GM06990 (cell line): ENCODE data around the gene HHIPL1.

Experiments used
- DNase-seq: peaks from one replicate; pipeline ENCODE4 v3.0.0-alpha.2; 2011; ENCODE audit not compliant: insufficient read length; ENCODE audit errors: extremely low read depth
- H3K27me3 ChIP-seq: replicated peaks from 2 replicates; pipeline ENCODE4 v1.6.0; 2011; ENCODE audit warnings: low read length; ENCODE audit not compliant: control insufficient read depth, insufficient read depth
- H3K36me3 ChIP-seq: 2 replicates; pipeline ENCODE4 v1.5.1; 2011; ENCODE audit warnings: low read length; ENCODE audit not compliant: control insufficient read depth, insufficient read depth
- H3K4me3 ChIP-seq: replicated peaks from 2 replicates; pipeline ENCODE4 v1.5.1; 2011; ENCODE audit warnings: low read depth, mild to moderate bottlenecking, control low read depth, low read length
- TF ChIP-seq, protein P1 (sequence below): IDR thresholded peaks from 2 replicates; pipeline ENCODE4 v1.5.1; 2011; ENCODE audit warnings: low read length, control low read depth, mild to moderate bottlenecking, inconsistent platforms; ENCODE audit not compliant: insufficient read depth, poor library complexity, severe bottlenecking

The HHIPL1 gene

GRCh38 chr14:99699861-99700260, 54.9 kb downstream of the HHIPL1 start:
- H3K36me3 ChIP-seq, result no peaks in the 10 kb centered on the region
- H3K4me3 ChIP-seq, result no peak overlapping the region
- TF ChIP-seq, protein P1, sequence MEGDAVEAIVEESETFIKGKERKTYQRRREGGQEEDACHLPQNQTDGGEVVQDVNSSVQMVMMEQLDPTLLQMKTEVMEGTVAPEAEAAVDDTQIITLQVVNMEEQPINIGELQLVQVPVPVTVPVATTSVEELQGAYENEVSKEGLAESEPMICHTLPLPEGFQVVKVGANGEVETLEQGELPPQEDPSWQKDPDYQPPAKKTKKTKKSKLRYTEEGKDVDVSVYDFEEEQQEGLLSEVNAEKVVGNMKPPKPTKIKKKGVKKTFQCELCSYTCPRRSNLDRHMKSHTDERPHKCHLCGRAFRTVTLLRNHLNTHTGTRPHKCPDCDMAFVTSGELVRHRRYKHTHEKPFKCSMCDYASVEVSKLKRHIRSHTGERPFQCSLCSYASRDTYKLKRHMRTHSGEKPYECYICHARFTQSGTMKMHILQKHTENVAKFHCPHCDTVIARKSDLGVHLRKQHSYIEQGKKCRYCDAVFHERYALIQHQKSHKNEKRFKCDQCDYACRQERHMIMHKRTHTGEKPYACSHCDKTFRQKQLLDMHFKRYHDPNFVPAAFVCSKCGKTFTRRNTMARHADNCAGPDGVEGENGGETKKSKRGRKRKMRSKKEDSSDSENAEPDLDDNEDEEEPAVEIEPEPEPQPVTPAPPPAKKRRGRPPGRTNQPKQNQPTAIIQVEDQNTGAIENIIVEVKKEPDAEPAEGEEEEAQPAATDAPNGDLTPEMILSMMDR, result no peak
- no peaks in the 10 kb centered on the region for H3K27me3 ChIP-seq
- no peak for DNase-seq

DNA sequence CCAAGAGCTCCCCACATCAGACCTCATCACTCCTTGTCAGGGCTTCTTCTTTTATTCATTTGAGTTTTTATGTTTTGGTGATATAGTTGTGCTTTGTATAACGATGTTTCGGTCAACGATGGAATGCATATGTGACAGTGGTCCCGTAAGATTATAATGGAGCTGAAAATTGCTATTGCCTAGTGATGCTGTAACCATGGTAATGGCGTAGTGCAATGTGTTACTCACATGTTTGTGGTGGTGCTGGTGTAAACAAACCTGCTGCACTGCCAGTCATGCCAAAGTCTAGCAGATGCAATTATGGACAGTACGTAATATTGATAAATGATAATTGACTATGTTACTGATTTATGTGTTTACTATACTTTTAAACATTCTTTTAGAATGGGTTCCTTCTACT, 55.5 kb downstream of the HHIPL1 start:
- Histone ChIP-seq H3K27me3 (no peaks in the 10 kb centered on the region), H3K4me3 (no peak overlapping the region), H3K36me3 (no peaks in the 10 kb centered on the region)
- TF ChIP-seq, protein P1, result no peak
- no peak for DNase-seq

DNA sequence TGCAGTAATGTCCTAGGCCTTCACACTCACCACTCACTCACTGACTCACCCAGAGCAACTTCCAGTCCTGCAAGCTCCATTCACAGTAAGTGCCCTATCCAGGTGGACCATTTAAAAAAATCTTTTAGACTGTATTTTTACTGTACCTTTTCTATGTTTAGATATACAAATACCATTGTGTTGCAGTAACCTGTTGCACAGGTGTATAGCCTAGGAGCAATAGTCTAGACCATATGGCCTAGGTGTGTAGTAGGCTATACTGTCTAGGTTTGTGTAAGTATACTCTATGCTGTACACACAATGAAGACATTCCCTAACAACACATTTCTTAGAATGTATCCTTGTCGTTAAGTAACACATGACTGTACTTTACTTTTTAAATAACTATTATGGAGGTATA, 56.3 kb downstream of the HHIPL1 start:
- no peaks in the 10 kb centered on the region for H3K36me3 ChIP-seq

DNA sequence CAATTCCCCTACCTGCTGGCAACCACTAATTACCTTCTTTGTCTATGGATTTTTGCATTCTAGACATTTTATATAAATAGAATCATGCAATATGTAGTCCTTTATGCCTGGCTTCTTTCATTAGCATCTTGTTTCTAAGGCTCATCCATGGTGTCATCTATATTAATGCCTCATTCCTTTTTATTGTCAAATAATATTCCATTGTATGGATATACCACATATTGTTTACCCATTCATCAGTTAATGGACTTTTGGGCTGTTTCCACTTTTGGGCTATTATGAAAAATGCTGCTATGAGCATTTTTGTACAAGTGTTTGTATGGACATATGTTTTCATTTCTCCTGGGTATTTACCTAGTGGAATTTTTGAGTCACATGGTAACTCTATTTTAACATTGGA, 57.2 kb downstream of the HHIPL1 start:
- H3K27me3 ChIP-seq, result no peaks in the 10 kb centered on the region
- H3K4me3 ChIP-seq, result no peak overlapping the region
- no peaks in the 10 kb centered on the region for H3K36me3 ChIP-seq
- DNase-seq, result no peak
- TF ChIP-seq, protein P1, result no peak

More for the DNA sequence above, 56.3 kb downstream of the HHIPL1 start:
- H3K4me3 ChIP-seq, result no peak overlapping the region
- TF ChIP-seq, protein P1, result no peak
- H3K27me3 ChIP-seq, result no peaks in the 10 kb centered on the region
- DNase-seq, result no peak

DNA sequence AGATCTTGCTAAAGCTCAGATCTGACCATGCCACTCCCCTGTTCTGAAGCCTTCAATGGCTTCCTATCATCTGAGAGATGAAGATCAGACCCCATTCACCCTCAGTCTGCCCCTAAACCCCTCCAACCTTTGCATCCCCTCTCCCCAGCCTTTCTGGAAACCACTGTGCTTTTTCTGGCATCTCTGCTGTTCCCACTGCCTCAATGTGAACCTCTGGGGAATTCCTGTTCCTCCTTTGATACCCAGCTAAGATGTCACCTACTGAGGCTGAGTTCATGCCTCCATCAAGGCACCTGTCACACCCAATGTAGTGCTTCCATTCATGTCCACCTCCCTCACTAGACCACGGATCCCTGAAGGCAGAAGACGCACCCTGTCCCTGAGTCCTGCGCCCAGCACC, 58.5 kb downstream of the HHIPL1 start:
- DNase-seq, result no peak
- H3K36me3 ChIP-seq, result no peaks in the 10 kb centered on the region
- TF ChIP-seq, protein P1, result no peak

GRCh38 chr14:99704037-99704436, 59.1 kb downstream of the HHIPL1 start:
- Histone ChIP-seq H3K4me3 (no peak overlapping the region), H3K36me3 (no peaks in the 10 kb centered on the region), H3K27me3 (no peaks in the 10 kb centered on the region)
- no peak for DNase-seq
- TF ChIP-seq, protein P1, result no peak

More for the DNA sequence above, 58.5 kb downstream of the HHIPL1 start:
- Histone ChIP-seq H3K4me3 (no peak overlapping the region), H3K27me3 (no peaks in the 10 kb centered on the region)
